Activated T-helper 17 cell treated with anti-CD3 and anti-CD28 coated beads, Interleukin-2, amount 50 U/mL, for 72 hours (primary cell): ENCODE measurements around the gene TRIM5. TPM values are rescaled to one million over a fixed set of nuclear protein-coding genes. Genes with fewer than 3 reads are reported as not detected.
A peak's percentile ranks its signal among the peaks of the same experiment; 100 is the strongest.
"Not testable (repeated sequence)": the region's sequence is repeated elsewhere in the genome, so short reads cannot be mapped to it uniquely, and the experiment has no call there.

Experiments used
- ATAC-seq: fragments of 150-1000 bp; cut with Tn5 transposase; replicated peaks from 2 replicates; pipeline ENCODE4 v1.10.0; 2021; ENCODE audit warnings: mild to moderate bottlenecking, moderate library complexity
- H3K27ac Mint-ChIP-seq: one replicate; pipeline ENCODE4 v1.8.0; 2022; ENCODE audit warnings: mixed read lengths
- H3K27me3 Mint-ChIP-seq: one replicate; pipeline ENCODE4 v1.8.0; 2022; ENCODE audit warnings: mixed read lengths
- H3K36me3 Mint-ChIP-seq: one replicate; pipeline ENCODE4 v1.8.0; 2022; ENCODE audit warnings: low read depth, mild to moderate bottlenecking, mixed read lengths
- H3K4me1 Mint-ChIP-seq: one replicate; pipeline ENCODE4 v1.8.0; 2022; ENCODE audit warnings: mixed read lengths
- H3K4me3 Mint-ChIP-seq: one replicate; pipeline ENCODE4 v1.8.0; 2022; ENCODE audit warnings: mild to moderate bottlenecking, mixed read lengths
- H3K9me3 Mint-ChIP-seq: one replicate; pipeline ENCODE4 v1.8.0; 2022; ENCODE audit warnings: mixed read lengths
- total RNA-seq, 2 donors: library from RNA; stranded (reverse); gene quantifications; one replicate each; pipeline ENCODE4 v1.2.3, GENCODE V29; 2022

The TRIM5 gene
- total RNA-seq, 2 donors from 2014 or later = 11.4 to 18.8 TPM

DNA sequence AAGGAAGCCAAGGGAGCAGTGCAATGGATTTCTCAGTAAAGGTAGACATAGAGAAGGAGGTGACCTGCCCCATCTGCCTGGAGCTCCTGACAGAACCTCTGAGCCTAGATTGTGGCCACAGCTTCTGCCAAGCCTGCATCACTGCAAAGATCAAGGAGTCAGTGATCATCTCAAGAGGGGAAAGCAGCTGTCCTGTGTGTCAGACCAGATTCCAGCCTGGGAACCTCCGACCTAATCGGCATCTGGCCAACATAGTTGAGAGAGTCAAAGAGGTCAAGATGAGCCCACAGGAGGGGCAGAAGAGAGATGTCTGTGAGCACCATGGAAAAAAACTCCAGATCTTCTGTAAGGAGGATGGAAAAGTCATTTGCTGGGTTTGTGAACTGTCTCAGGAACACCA is 11.3 kb upstream of the TRIM5 start:
- Mint-ChIP-seq H3K4me1 (peaks cover 31% of the 10 kb centered on the region), H3K27ac (peak overlapping the region; percentile 29), H3K4me3 (no peak overlapping the region), H3K27me3 (no peaks in the 10 kb centered on the region), H3K9me3 (no peaks in the 10 kb centered on the region), H3K36me3 (peaks cover 93% of the 10 kb centered on the region)
- ATAC-seq = no peak

DNA sequence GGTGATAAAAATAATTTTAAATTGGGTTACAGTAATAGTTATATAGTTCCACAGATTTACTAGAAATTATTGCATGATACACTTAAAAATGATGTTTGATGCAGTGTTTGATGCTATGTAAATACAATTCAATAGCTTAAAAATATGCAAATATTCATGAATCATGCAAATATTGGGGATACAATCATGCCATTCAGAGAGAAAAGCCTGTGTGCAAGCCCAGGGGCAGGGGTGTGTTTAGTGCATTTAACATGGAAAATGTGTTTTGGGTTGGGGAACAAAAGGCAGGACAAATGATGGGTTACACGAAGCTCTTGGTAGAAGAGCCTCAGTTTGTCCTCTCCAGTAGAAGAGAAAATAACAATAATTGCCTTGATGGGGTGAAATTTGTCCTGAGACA is 10.7 kb upstream of the TRIM5 start:
- Mint-ChIP-seq H3K9me3 (no peaks in the 10 kb centered on the region), H3K4me3 (peak overlapping the region; percentile 66), H3K4me1 (peaks cover 31% of the 10 kb centered on the region), H3K36me3 (peaks cover 93% of the 10 kb centered on the region), H3K27me3 (no peaks in the 10 kb centered on the region), H3K27ac (peak overlapping the region; percentile 45)
- no peak for ATAC-seq

DNA sequence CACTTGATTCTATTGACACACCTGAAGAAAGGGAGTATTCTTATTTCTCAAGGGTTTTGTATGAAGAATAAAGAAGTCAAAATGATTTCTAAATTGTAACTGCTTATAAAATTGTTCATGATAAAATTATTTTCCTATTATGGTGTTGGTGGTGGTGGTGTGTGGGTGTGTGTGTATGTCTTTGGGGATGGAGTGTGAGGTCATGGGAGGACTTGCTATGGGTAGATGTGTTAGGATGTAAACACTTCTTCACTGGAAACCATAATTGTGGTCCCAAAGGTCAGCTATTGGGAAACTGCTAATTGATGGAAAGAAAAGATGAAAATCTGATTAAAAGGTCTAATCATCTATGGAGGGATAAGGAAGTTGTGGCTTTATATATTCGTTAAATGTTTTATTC is 9.8 kb upstream of the TRIM5 start:
- Mint-ChIP-seq H3K4me3 (peak overlapping the region; percentile 66), H3K27ac (peak overlapping the region; percentile 45), H3K9me3 (no peaks in the 10 kb centered on the region), H3K36me3 (peaks cover 93% of the 10 kb centered on the region), H3K4me1 (peaks cover 31% of the 10 kb centered on the region), H3K27me3 (no peaks in the 10 kb centered on the region)
- ATAC-seq = peak; percentile 31

DNA sequence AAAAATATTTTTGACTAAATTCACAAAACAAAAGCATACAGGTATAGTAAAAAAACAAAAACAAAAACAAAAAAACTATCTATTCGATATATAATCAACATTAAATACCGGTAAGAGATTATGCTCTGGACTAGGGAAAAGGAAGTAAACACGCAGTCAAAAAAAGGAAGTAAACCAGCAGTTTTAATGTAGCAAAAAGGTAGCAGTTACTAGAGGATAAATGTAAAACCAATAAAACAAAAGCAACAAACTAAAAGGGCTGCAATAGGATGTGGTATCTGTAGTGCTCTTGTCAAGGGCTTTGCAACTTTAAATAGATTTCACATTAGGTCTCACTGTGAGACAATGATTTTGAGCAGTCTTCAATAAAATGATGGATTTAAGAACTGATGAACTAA is 7.1 kb upstream of the TRIM5 start:
- H3K4me3 Mint-ChIP-seq = peak overlapping the region; percentile 91
- no peaks in the 10 kb centered on the region for H3K9me3 Mint-ChIP-seq
- no peak for ATAC-seq
- H3K27me3 Mint-ChIP-seq = no peaks in the 10 kb centered on the region
- peak overlapping the region; percentile 82 for H3K27ac Mint-ChIP-seq
- peaks cover 31% of the 10 kb centered on the region for H3K4me1 Mint-ChIP-seq
- H3K36me3 Mint-ChIP-seq = peaks cover 70% of the 10 kb centered on the region

DNA sequence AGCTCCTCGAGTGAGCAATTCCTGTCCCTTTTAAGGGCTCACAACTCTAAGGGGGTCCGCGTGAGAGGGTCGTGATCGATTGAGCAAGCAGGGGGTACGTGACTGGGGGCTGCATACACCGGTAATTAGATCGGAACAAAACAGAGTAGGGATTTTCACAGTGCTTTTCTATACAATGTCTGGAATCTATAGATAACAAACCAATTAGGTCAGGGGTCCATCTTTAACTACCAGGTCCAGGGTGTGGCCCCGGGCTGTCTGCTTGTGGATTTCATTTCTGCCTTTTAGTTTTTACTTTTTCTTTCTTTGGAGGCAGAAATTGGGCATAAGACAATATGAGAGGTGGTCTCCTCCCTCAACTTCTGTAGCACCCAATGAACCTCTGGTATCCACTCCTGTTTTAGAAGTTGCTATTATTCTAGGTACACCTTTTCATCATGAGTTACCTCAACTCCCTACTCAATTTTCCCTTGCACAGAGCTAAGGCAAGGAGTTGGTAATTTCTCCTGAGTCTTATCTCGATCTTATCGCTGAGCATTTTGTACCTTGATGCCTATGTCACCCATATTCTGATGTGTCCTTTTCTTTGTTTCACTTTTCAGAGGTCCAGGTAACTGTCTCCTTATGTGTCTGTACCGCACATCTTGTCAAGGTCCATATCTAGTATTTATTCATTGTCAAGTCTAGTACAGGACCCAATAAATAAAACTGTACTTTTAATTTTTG is 6.5 kb upstream of the TRIM5 start:
- peak; percentile 16 for ATAC-seq
- not testable (repeated sequence) for H3K27me3 Mint-ChIP-seq, H3K9me3 Mint-ChIP-seq
- peak overlapping the region; percentile 82 for H3K27ac Mint-ChIP-seq
- H3K36me3 Mint-ChIP-seq = peaks cover 64% of the 10 kb centered on the region
- peaks cover 29% of the 10 kb centered on the region for H3K4me1 Mint-ChIP-seq
- H3K4me3 Mint-ChIP-seq = peak overlapping the region; percentile 91

DNA sequence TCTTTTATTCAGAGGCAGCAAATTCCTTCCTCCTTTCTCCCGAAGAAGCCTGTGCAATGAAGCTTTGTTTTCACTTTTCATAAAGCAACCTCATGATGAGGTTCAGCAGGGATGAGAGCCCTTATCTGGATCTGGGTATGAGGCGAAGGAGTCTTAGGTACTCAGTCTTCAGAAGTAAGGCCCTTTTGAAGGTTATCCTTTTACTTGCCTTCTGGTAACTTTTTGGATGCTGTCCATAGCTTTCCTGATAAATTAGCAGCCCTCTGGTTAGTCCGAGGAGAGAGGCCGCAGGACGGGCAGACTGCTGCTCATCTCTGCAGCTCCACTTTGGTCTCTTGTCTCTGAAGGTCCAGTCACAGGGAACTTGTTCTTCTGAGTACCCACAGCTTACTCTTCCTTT is 5.9 kb upstream of the TRIM5 start:
- ATAC-seq = peak; percentile 20
- no peaks in the 10 kb centered on the region for H3K9me3 Mint-ChIP-seq
- H3K4me3 Mint-ChIP-seq = peak overlapping the region; percentile 91
- peaks cover 27% of the 10 kb centered on the region for H3K4me1 Mint-ChIP-seq
- peak overlapping the region; percentile 82 for H3K27ac Mint-ChIP-seq
- peaks cover 58% of the 10 kb centered on the region for H3K36me3 Mint-ChIP-seq
- no peaks in the 10 kb centered on the region for H3K27me3 Mint-ChIP-seq

DNA sequence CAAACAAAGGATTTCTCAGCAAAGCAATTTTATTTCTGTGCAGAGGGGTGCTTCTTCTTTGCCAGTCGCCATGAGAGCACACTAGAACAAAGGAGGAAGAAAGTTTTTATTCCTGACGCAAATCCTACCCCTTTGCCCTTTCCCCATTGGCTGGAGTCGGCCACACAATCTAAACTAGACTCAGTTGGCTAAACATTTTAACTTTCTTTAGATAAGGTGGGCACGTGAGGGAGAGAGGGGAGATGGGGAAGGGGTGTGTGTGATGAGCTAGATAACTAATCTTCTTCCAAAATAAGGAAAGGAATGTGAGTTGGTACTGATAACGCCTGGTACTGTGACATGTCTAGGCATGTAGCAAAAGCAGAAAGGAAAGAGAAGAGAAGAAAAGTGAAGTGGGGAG is 5.3 kb upstream of the TRIM5 start:
- peak; percentile 3 for ATAC-seq
- no peaks in the 10 kb centered on the region for H3K27me3 Mint-ChIP-seq
- peaks cover 27% of the 10 kb centered on the region for H3K4me1 Mint-ChIP-seq
- peaks cover 52% of the 10 kb centered on the region for H3K36me3 Mint-ChIP-seq
- H3K4me3 Mint-ChIP-seq = peak overlapping the region; percentile 91
- H3K27ac Mint-ChIP-seq = peak overlapping the region; percentile 82
- no peaks in the 10 kb centered on the region for H3K9me3 Mint-ChIP-seq

DNA sequence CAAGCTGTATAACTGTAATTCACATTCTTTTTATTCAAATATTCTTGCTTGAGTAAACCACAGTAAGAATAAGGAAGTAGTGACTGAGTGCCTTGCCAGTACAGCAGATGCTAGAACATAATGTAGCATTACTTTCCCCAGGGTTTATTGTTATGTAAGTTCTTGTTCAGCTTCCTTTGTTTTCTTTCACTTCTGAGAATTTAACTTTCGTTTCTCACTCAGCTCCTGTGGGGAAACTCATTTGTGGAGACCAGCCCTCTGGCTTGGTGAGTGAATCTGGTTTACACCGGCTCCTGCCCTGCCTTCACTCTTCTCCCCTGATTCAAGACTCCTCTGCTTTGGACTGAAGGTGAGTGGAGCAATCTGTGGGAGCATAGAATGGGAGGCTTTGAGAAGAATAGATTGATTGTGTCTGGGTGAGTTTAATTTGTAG is 4.7 kb upstream of the TRIM5 start, which contains the start of gene TRIM22:
Gene TRIM22 (plus strand): TSS at position 240 of the 433 bp plus-strand sequence. CDS start 6,443 bp downstream, outside the sequence.
- Mint-ChIP-seq H3K9me3 (no peaks in the 10 kb centered on the region), H3K27ac (peak within 1 kb of the TSS; percentile 82), H3K27me3 (no peaks in the 10 kb centered on the region), H3K4me1 (peaks cover 24% of the 10 kb centered on the region), H3K36me3 (peaks cover 51% of the 10 kb centered on the region), H3K4me3 (peak within 1 kb of the TSS; percentile 91)
- ATAC-seq = peak; percentile 73

DNA sequence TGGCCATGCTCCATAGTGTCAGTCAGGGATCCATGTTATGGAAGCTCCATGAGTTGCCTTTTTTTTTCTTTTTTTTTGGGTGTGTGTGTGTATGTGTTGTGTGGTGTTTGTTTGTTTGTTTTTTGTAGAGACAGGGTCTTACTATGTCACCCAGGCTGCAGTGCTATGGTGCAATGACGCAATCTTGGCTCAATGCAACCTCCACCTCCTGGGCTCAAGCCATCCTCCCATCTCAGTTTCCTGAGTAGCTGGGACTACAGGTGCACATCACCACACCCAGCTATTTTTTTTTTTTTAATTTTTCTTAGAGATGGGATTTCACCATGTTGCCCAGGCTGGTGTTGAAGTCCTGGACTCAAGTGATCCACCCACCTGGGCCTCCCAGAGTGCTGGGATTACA is 3.6 kb upstream of the TRIM5 start:
- H3K4me3 Mint-ChIP-seq = peak overlapping the region; percentile 91
- peaks cover 22% of the 10 kb centered on the region for H3K4me1 Mint-ChIP-seq
- no peaks in the 10 kb centered on the region for H3K9me3 Mint-ChIP-seq
- no peaks in the 10 kb centered on the region for H3K27me3 Mint-ChIP-seq
- no peak for ATAC-seq
- H3K27ac Mint-ChIP-seq = no peak overlapping the region
- peaks cover 48% of the 10 kb centered on the region for H3K36me3 Mint-ChIP-seq

DNA sequence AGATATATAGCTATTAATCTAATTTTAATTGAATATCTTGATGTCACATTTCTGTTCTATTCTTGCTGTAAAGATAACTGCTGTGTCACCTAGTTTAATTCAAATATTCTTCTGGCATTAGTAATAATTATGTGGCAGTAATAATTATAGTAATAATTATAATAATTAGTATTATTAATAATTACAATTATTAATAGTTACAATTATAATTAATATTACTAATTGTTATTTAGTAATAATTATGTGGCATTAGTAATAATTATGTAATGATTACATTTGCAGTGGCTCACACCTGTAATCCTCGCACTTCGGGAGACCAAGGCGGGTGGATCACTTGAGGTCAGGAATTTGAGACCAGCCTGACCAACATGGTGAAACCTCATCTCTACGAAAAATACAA is 1.6 kb upstream of the TRIM5 start:
- Mint-ChIP-seq H3K27me3 (no peaks in the 10 kb centered on the region), H3K27ac (no peak overlapping the region), H3K4me3 (no peak overlapping the region), H3K4me1 (peaks cover 18% of the 10 kb centered on the region), H3K9me3 (no peaks in the 10 kb centered on the region), H3K36me3 (peaks cover 31% of the 10 kb centered on the region)
- no peak for ATAC-seq

DNA sequence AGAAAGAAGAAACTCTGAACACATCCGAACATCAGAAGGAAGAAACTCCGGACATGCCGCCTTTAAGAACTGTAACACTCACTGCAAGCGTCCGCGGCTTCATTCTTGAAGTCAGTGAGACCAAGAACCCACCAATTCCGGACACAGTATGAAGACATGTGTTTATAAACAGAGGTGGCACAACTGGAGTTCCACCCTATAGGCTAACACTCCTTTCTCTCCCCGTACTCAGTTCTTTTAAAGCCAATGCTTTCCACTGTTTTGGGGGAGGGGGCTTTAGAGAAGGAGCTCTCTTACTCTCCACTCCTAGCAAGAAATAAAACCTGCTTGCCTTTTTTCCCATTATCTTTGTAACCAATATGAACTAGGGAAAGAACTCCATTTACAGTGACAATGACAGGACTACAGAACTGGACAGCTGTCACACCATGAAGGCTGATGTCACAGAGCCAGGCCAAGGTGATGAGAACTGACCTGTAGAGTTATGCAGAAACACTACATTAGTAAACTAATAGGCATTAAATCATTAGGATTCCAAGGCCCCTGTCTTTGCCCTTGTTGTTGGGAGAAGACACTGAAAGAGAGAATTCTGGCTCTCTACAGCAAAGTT is 733 bp downstream of the TRIM5 start:
- H3K36me3 Mint-ChIP-seq = peaks cover 29% of the 10 kb centered on the region

DNA sequence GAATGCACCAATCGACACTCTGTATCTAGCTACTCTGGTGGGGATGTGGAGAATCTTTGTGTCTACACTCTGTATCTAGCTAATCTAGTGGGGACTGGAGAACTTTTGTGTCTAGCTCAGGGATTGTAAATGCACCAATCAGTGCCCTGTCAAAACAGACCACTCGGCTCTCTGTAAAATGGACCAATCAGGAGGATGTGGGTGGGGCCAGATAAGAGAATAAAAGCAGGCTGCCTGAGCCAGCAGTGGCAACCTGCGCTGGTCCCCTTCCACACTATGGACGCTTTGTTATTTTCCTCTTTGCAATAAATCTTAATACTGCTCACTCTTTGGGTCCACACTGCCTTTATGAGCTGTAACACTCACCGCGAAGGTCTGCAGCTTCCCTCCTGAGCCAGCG is 1.3 kb downstream of the TRIM5 start:
- ATAC-seq, H3K9me3 Mint-ChIP-seq, H3K27me3 Mint-ChIP-seq: not testable (repeated sequence)
- Mint-ChIP-seq H3K4me1 (peaks cover 23% of the 10 kb centered on the region), H3K4me3 (peak overlapping the region; percentile 97), H3K36me3 (peaks cover 34% of the 10 kb centered on the region), H3K27ac (peak overlapping the region; percentile 99)

More for the DNA sequence above, 733 bp downstream of the TRIM5 start:
- Mint-ChIP-seq H3K9me3 (no peaks in the 10 kb centered on the region), H3K4me3 (peak overlapping the region; percentile 97), H3K27me3 (no peaks in the 10 kb centered on the region), H3K27ac (peak overlapping the region; percentile 99), H3K4me1 (peaks cover 18% of the 10 kb centered on the region)
- peak; percentile 3 for ATAC-seq

DNA sequence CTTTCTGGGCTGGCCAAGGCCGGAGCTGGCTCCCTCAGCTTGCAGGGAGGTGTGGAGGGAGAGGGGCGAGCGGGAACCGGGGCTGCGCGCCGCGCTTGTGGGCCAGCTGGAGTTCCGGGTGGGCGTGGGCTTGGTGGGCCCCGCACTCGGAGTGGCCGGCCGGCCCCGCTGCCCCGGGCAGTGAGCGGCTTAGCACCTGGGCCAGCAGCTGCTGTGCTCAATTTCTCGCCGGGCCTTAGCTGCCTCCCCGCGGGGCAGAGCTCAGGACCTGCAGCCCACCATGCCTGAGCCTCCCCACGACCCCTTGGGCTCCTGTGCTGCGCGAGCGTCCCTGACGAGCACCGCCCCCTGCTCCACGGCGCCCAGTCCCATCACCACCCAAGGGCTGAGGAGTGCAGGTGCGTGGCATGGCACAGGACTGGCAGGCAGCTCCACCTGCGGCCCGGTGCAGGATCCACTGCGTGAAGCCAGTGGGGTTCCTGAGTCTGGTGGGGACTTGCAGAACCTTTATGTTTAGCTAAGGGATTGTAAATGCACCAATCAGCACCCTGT is 1.9 kb downstream of the TRIM5 start:
- H3K36me3 Mint-ChIP-seq = peaks cover 40% of the 10 kb centered on the region
- not testable (repeated sequence) for ATAC-seq, H3K27me3 Mint-ChIP-seq, H3K9me3 Mint-ChIP-seq, H3K27ac Mint-ChIP-seq
- peak overlapping the region; percentile 97 for H3K4me3 Mint-ChIP-seq
- H3K4me1 Mint-ChIP-seq = peaks cover 26% of the 10 kb centered on the region

DNA sequence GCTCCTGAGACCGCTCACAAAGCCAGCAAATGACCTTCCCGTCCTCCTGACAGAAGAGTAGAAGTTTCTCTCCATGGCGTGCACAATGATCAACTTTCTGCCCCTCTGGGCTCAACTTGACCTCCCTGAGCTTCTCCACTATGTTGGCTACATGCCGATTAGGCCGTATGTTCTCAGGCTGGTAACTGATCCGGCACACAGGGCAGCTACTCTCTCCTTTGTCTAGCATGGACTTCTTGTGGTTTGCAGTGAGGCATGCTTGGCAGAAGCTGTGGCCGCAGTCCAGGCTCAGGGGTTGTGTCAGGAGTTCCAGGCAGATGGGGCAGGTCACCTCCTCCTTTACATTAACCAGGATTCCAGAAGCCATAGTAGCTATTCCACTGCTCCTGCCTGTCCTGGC is 5.1 kb downstream of the TRIM5 start:
- H3K4me3 Mint-ChIP-seq = no peak overlapping the region
- ATAC-seq = no peak
- H3K27me3 Mint-ChIP-seq = no peaks in the 10 kb centered on the region
- peak overlapping the region; percentile 32 for H3K27ac Mint-ChIP-seq
- peaks cover 17% of the 10 kb centered on the region for H3K4me1 Mint-ChIP-seq
- H3K36me3 Mint-ChIP-seq = peaks cover 53% of the 10 kb centered on the region
- no peaks in the 10 kb centered on the region for H3K9me3 Mint-ChIP-seq

DNA sequence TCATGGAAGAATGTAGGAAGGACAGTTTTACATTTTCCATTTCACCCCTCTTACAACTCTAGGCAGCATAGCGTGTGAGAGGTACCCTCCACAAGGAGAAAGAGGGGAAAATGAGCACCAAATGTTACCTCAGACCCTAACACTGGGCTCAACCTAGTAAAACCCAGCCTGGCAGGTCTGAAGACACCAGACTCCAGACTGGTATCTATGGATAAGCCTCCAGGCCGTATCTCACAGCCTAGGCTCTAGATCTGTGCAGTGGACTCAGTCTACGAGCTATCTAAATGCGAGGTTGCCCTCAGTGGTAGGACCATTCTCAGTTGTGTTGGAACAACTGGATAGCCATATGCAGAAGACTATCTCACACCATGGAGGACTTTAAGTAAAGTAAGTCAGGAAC is 10.5 kb downstream of the TRIM5 start:
- Mint-ChIP-seq H3K27ac (no peak overlapping the region), H3K36me3 (peaks cover 74% of the 10 kb centered on the region), H3K4me1 (peaks cover 14% of the 10 kb centered on the region), H3K9me3 (no peaks in the 10 kb centered on the region), H3K4me3 (no peak overlapping the region), H3K27me3 (no peaks in the 10 kb centered on the region)
- no peak for ATAC-seq
